Endothelial cell of umbilical vein (primary cell): Measurements from ENCODE around the gene MPG. TPM values are rescaled to one million over a fixed set of nuclear protein-coding genes. Genes with fewer than 3 reads are reported as not detected.

Source experiments
- BruUV-seq: library from RNA; stranded (reverse); fragments of 400-500 nt; replicated peaks from 2 replicates; lab custom pipeline; 2021; lab: Mats Ljungman, UMichigan
- CTCF ChIA-PET: fragments of 300-600, 350-600 bp; sonication (Branson Sonifier 250); formaldehyde crosslinking; loops from one replicate; lab custom pipeline; 2021; ENCODE audit warnings: antibody characterized with exemption, inconsistent platforms; lab: Charles Lee
- POLR2A ChIA-PET: fragments of 300-600, 350-600 bp; sonication (Branson Sonifier 250); formaldehyde crosslinking; loops from one replicate; lab custom pipeline; 2021; ENCODE audit warnings: antibody characterized with exemption, inconsistent platforms; lab: Charles Lee
- DNase-seq: peaks from one replicate; pipeline ENCODE4 v3.0.0-alpha.2; 2011; ENCODE audit warnings: low read depth, low spot score
- FAIRE-seq: peaks from 2 replicates; lab custom pipeline; 2011; peaks lifted over from hg19 to GRCh38; lab: Jason Lieb, UNC
- H2AFZ ChIP-seq: 2 replicates; pipeline ENCODE4 v1.6.0; 2012; ENCODE audit warnings: low read depth, low read length, control low read depth, inconsistent platforms
- H3K27ac ChIP-seq: 2 replicates; pipeline ENCODE4 v1.5.1; 2011; ENCODE audit warnings: low read depth, mild to moderate bottlenecking, control low read depth, low read length, moderate library complexity; ENCODE audit not compliant: insufficient read depth
- H3K27me3 ChIP-seq, 2 experiments: 2 replicates each; pipeline versions ENCODE4 v1.6.0 to v1.6.1; 2011; ENCODE audit warnings: low read length in 2 of 2, mixed read lengths in 1 of 2; ENCODE audit not compliant: control insufficient read depth in 2 of 2, insufficient read depth in 2 of 2
- H3K36me3 ChIP-seq, 2 experiments: 2 replicates in 1 of 2; 3 replicates in 1 of 2; pipeline ENCODE4 v1.5.1; 2011; ENCODE audit warnings: low read length in 2 of 2, mild to moderate bottlenecking in 1 of 2, moderate library complexity in 1 of 2; ENCODE audit not compliant: control insufficient read depth in 2 of 2, insufficient read depth in 2 of 2; ENCODE audit errors: extremely low read depth in 1 of 2
- H3K4me1 ChIP-seq: 3 replicates; pipeline ENCODE4 v1.5.1; 2011; ENCODE audit warnings: mild to moderate bottlenecking, low read length; ENCODE audit not compliant: control insufficient read depth, insufficient read depth; ENCODE audit errors: extremely low read depth
- H3K4me2 ChIP-seq: 2 replicates; pipeline ENCODE4 v1.6.1; 2011; ENCODE audit warnings: low read length, control low read depth, mixed read lengths; ENCODE audit not compliant: insufficient read depth
- H3K4me3 ChIP-seq, 3 experiments: fragments of 200-600 bp in 1 of 3; sonication (generic), shearing (Covaris generic) in 1 of 3; replicated peaks in 1 of 3; 2 replicates each; pipeline ENCODE4 v1.5.1; 2011 to 2016; ENCODE audit warnings: control low read depth in 3 of 3, low read length in 3 of 3, mild to moderate bottlenecking in 2 of 3, inconsistent platforms in 1 of 3, low read depth in 1 of 3, moderate library complexity in 1 of 3; ENCODE audit not compliant: insufficient read depth in 1 of 3
- H3K79me2 ChIP-seq: 2 replicates; pipeline ENCODE4 v1.6.0; 2012; ENCODE audit warnings: low read length, inconsistent platforms; ENCODE audit not compliant: control insufficient read depth, insufficient read depth
- H3K9ac ChIP-seq: replicated peaks from 2 replicates; pipeline ENCODE3; 2011; ENCODE audit warnings: low read length, control low read depth; ENCODE audit not compliant: insufficient read depth; ENCODE audit errors: extremely low read depth
- H3K9me1 ChIP-seq: replicated peaks from 3 replicates; pipeline ENCODE4 v1.6.0; 2011; ENCODE audit warnings: mild to moderate bottlenecking, low read length; ENCODE audit not compliant: control insufficient read depth, insufficient read depth; ENCODE audit errors: extremely low read depth
- H3K9me3 ChIP-seq: replicated peaks from 2 replicates; pipeline ENCODE4 v1.5.1; 2012; ENCODE audit warnings: low read length, inconsistent platforms; ENCODE audit not compliant: control insufficient read depth, insufficient read depth
- H4K20me1 ChIP-seq: replicated peaks from 2 replicates; pipeline ENCODE3; 2011; ENCODE audit warnings: mild to moderate bottlenecking, low read length; ENCODE audit not compliant: control insufficient read depth, insufficient read depth; ENCODE audit errors: extremely low read depth
- EZH2 ChIP-seq: IDR thresholded peaks from 2 replicates; pipeline ENCODE4 v1.6.1; 2012; ENCODE audit warnings: borderline replicate concordance, low read depth, mild to moderate bottlenecking, moderate library complexity, low read length, inconsistent platforms; ENCODE audit not compliant: severe bottlenecking
- FOS ChIP-seq: IDR thresholded peaks from 2 replicates; pipeline ENCODE4 v1.6.1; 2011; ENCODE audit warnings: mild to moderate bottlenecking, low read length, moderate library complexity, borderline replicate concordance; ENCODE audit not compliant: insufficient read depth
- GATA2 ChIP-seq: IDR thresholded peaks from 2 replicates; pipeline ENCODE4 v1.7.0; 2011; ENCODE audit warnings: low read depth, mild to moderate bottlenecking, moderate library complexity, mixed read lengths, low read length; ENCODE audit not compliant: insufficient read length, insufficient read depth
- JUN ChIP-seq: IDR thresholded peaks from 2 replicates; pipeline ENCODE4 v1.6.1; 2011; ENCODE audit warnings: borderline replicate concordance, low read depth; ENCODE audit not compliant: insufficient read length, insufficient read depth
- MYC ChIP-seq: IDR thresholded peaks from one replicate; pipeline ENCODE4 v1.6.1; 2011; ENCODE audit warnings: mild to moderate bottlenecking, low read depth, low read length
- POLR2A ChIP-seq: IDR thresholded peaks from 2 replicates; pipeline ENCODE4 v1.6.1; 2012; ENCODE audit warnings: low read depth, mild to moderate bottlenecking, control low read depth, low read length
- POLR2AphosphoS5 ChIP-seq: IDR thresholded peaks from 2 replicates; pipeline ENCODE4 v1.6.1; 2012; ENCODE audit warnings: low read depth, mild to moderate bottlenecking, control low read depth, low read length, moderate library complexity; ENCODE audit not compliant: insufficient read depth
- dilution Hi-C: fragments of 300-500 bp; cut with MboI; formaldehyde crosslinking; loops from one replicate; pipeline ENCODE4 v1.15.0; 2019; ENCODE audit warnings: low sequenced_read_pairs; ENCODE audit not compliant: extremely low pct_ligation_motif_present
- intact Hi-C: fragments of 100-400 bp; cut with micrococcal nuclease; formaldehyde crosslinking; loops from one replicate; pipeline ENCODE4 v1.10.0; 2022
- polyA plus RNA-seq, 4 experiments: library from polyadenylated mRNA; depleted of rRNA in 3 of 4; stranded (reverse) in 3 of 4; unstranded in 1 of 4; fragments of >200 nt; gene quantifications; 2 replicates each; pipeline versions ENCODE4 v1.2.1 to v1.2.3, GENCODE V29; 2011 to 2012; ENCODE audit warnings: missing spikeins in 1 of 4
- total RNA-seq: library from RNA; stranded (reverse); gene quantifications from 2 replicates; pipeline ENCODE4 v1.2.3, GENCODE V29; 2021
- TF ChIP-seq, protein P1 (sequence below): IDR thresholded peaks from 2 replicates; pipeline ENCODE4 v1.6.1; 2011; ENCODE audit not compliant: insufficient read depth, insufficient read length
- TF ChIP-seq, protein P2 (sequence below), 2 donors: IDR thresholded peaks; 1 replicate in 1 of 2; 2 replicates in 1 of 2; pipeline ENCODE4 v1.5.1; 2011; ENCODE audit warnings: low read length in 2 of 2, mild to moderate bottlenecking in 2 of 2, moderate library complexity in 2 of 2, control low read depth in 1 of 2, inconsistent platforms in 1 of 2, low read depth in 1 of 2; ENCODE audit not compliant: insufficient read depth in 1 of 2; ENCODE audit errors: extremely low read depth in 1 of 2

MPG gene
- total and polyA plus RNA-seq, 2 donors (not counting 3 experiments of a cell fraction or from before 2014, with no cell fraction given): 70.5 to 140 TPM

DNA sequence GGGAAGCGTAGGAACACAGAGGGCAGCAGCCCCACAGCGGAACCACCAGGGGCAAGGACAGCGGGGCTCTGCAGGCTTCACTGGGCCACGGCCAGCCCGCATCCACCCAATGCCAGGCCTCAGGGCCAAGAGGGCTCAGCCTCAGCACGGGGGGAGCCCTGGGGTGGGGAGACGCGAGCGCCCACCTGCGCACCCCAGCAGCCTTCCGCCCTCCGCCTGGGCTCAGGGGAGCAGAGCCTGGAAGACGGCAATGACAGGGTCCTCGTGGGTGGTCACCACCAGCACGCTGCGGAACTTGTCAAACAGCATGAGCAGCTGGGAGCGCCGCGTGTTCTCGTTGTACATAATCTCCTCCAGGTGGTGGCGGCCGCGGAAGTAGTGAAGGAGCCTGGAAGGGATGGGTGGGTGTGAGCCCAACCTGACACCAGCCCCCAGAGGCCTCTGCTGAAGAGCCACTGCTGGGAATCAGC lies 8.5 kb downstream of the MPG start:
- intact Hi-C loops (no loop called here), dilution Hi-C loops (no loop called here)
- no peak for FAIRE-seq
- Histone ChIP-seq H3K9me3 (no peaks in the 10 kb centered on the region), H3K4me1 (peaks cover 33% of the 10 kb centered on the region), H3K9me1 (no peaks in the 10 kb centered on the region), H3K4me2 (no peak overlapping the region), H2AFZ (no peak overlapping the region), H3K27me3 (no peaks in the 10 kb centered on the region), H3K36me3 (peaks cover 3 to 27% of the 10 kb centered on the region in 2 experiments), H3K79me2 (no peaks in the 10 kb centered on the region), H3K27ac (no peak overlapping the region), H3K9ac (no peak overlapping the region), H3K4me3 (no peak overlapping the region), H4K20me1 (no peaks in the 10 kb centered on the region)
- TF ChIP-seq GATA2: no peak
- no peak for TF ChIP-seq POLR2AphosphoS5
- TF ChIP-seq MYC: no peak
- TF ChIP-seq, protein P1, sequence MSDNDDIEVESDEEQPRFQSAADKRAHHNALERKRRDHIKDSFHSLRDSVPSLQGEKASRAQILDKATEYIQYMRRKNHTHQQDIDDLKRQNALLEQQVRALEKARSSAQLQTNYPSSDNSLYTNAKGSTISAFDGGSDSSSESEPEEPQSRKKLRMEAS: no peak
- TF ChIP-seq JUN: no peak
- no peak for TF ChIP-seq FOS
- no peak for TF ChIP-seq EZH2
- no peak for TF ChIP-seq POLR2A
- TF ChIP-seq, protein P2, sequence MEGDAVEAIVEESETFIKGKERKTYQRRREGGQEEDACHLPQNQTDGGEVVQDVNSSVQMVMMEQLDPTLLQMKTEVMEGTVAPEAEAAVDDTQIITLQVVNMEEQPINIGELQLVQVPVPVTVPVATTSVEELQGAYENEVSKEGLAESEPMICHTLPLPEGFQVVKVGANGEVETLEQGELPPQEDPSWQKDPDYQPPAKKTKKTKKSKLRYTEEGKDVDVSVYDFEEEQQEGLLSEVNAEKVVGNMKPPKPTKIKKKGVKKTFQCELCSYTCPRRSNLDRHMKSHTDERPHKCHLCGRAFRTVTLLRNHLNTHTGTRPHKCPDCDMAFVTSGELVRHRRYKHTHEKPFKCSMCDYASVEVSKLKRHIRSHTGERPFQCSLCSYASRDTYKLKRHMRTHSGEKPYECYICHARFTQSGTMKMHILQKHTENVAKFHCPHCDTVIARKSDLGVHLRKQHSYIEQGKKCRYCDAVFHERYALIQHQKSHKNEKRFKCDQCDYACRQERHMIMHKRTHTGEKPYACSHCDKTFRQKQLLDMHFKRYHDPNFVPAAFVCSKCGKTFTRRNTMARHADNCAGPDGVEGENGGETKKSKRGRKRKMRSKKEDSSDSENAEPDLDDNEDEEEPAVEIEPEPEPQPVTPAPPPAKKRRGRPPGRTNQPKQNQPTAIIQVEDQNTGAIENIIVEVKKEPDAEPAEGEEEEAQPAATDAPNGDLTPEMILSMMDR (IDR thresholded peaks at IDR 0.05; ENCODE audit: extremely low read depth in 1 of 2, insufficient read depth in 1 of 2, low read depth in 1 of 2, low read length in 2 of 2): no peak
- POLR2A ChIA-PET: interaction anchor here (0.6 kb wide), 1 partner anchor 96 kb away, joined by 3 read pairs; no protein-coding TSS in a partner anchor
- DNase-seq: no peak
- BruUV-seq: no TSS peak
- CTCF ChIA-PET: interaction anchor here (4.9 to 17.6 kb wide), 2 partner anchors 10 to 16 kb away, joined by 51 to 790 read pairs; partner anchors contain the start of genes MPG and RHBDF1
